HCT116 (cell line): ENCODE data around the gene SQSTM1. TPM values are rescaled to one million over a fixed set of nuclear protein-coding genes. Genes with fewer than 3 reads are reported as not detected.

Experiments
- ATAC-seq: fragments of 200-7000 bp; cut with Tn5 transposase; 2 replicates; pipeline ENCODE4 v1.9.1; 2020; ENCODE audit warnings: mild to moderate bottlenecking, moderate library complexity
- BruUV-seq: library from RNA; stranded (reverse); fragments of 400-500 nt; replicated peaks from 2 replicates; lab custom pipeline; 2021; lab: Mats Ljungman, UMichigan
- CTCF ChIA-PET: fragments of 300-600 bp; sonication (Branson Sonifier 250); formaldehyde crosslinking; loops from one replicate; lab custom pipeline; 2021; ENCODE audit warnings: antibody characterized with exemption; lab: Charles Lee
- POLR2A ChIA-PET: fragments of 300-600, 350-600 bp; sonication (Branson Sonifier 250); formaldehyde crosslinking; loops from one replicate; lab custom pipeline; 2021; ENCODE audit warnings: antibody characterized with exemption; lab: Charles Lee
- RAD21 ChIA-PET, 2 experiments: fragments of 300-600 bp; sonication (Branson Sonifier 250); formaldehyde crosslinking; loops; one replicate each; lab custom pipeline; 2023; ENCODE audit warnings: low total read pairs in 2 of 2; ENCODE audit not compliant: uncharacterized antibody in 2 of 2, unreplicated experiment in 2 of 2, low non-redundant PET in 1 of 2; lab: Charles Lee
- DNase-seq: peaks from one replicate; pipeline ENCODE4 v3.0.0-alpha.2; 2010; ENCODE audit warnings: low read depth, low spot score
- H2AFZ ChIP-seq: fragments of 200-600 bp; shearing (Covaris generic), sonication (generic); 2 replicates; pipeline ENCODE4 v1.6.1; 2017; ENCODE audit warnings: low read depth, mixed run types, mixed read lengths, antibody characterized with exemption, low read length; ENCODE audit not compliant: poor library complexity, severe bottlenecking
- H3K27ac ChIP-seq: 2 replicates; pipeline ENCODE4 v1.5.1; 2012; ENCODE audit warnings: low read depth, low read length
- H3K27me3 ChIP-seq: fragments of 200-600 bp; sonication (generic); 2 replicates; pipeline ENCODE4 v1.6.1; 2016; ENCODE audit warnings: mixed run types, low read length, mixed read lengths; ENCODE audit not compliant: insufficient read depth
- H3K36me3 ChIP-seq, 2 experiments: fragments of 200-500 bp in 1 of 2; fragments of 200-600 bp in 1 of 2; sonication (Bioruptor generic) in 1 of 2; sonication (generic) in 1 of 2; 2 replicates each; pipeline versions ENCODE4 v1.5.1 to v1.6.1; 2014 to 2016; ENCODE audit warnings: low read length in 2 of 2, inconsistent platforms in 1 of 2, mixed read lengths in 1 of 2, mixed run types in 1 of 2; ENCODE audit not compliant: insufficient read depth in 2 of 2, control insufficient read depth in 1 of 2
- H3K4me1 ChIP-seq, 2 experiments: fragments of 200-600 bp in 1 of 2; sonication (generic) in 1 of 2; 2 replicates each; pipeline versions ENCODE4 v1.5.1 to v1.6.1; 2012 to 2017; ENCODE audit warnings: low read length in 2 of 2, inconsistent platforms in 1 of 2, mild to moderate bottlenecking in 1 of 2, mixed read lengths in 1 of 2, mixed run types in 1 of 2, moderate library complexity in 1 of 2; ENCODE audit not compliant: insufficient read depth in 2 of 2, control insufficient read depth in 1 of 2
- H3K4me2 ChIP-seq: fragments of 200-600 bp; sonication (generic); 2 replicates; pipeline ENCODE4 v1.6.1; 2017; ENCODE audit warnings: mixed run types, low read length, mixed read lengths
- H3K4me3 ChIP-seq, 2 experiments: fragments of 200-600 bp in 1 of 2; sonication (generic) in 1 of 2; replicated peaks in 1 of 2; 2 replicates each; pipeline ENCODE4 v1.5.1; 2011 to 2016; ENCODE audit warnings: low read length in 2 of 2, control low read depth in 1 of 2, low read depth in 1 of 2, mild to moderate bottlenecking in 1 of 2, mixed read lengths in 1 of 2, mixed run types in 1 of 2
- H3K79me2 ChIP-seq: fragments of 200-600 bp; sonication (generic); 2 replicates; pipeline ENCODE4 v1.6.1; 2017; ENCODE audit warnings: mild to moderate bottlenecking, mixed run types, low read length, moderate library complexity, mixed read lengths; ENCODE audit not compliant: insufficient read depth
- H3K9ac ChIP-seq: fragments of 200-600 bp; sonication (generic); 2 replicates; pipeline ENCODE4 v1.6.1; 2016; ENCODE audit warnings: low read length, mixed read lengths
- H3K9me2 ChIP-seq: fragments of 200-600 bp; sonication (generic), shearing (Covaris generic); 2 replicates; pipeline ENCODE4 v1.6.1; 2017; ENCODE audit warnings: mixed run types, mild to moderate bottlenecking, moderate library complexity; ENCODE audit not compliant: insufficient read depth
- H3K9me3 ChIP-seq, 2 experiments: fragments of 200-500 bp in 1 of 2; fragments of 200-600 bp in 1 of 2; sonication (Bioruptor generic) in 1 of 2; sonication (generic) in 1 of 2; 2 replicates each; pipeline ENCODE4 v1.6.1; 2014 to 2017; ENCODE audit warnings: low read length in 2 of 2, mixed read lengths in 2 of 2, inconsistent platforms in 1 of 2, low read depth in 1 of 2, mild to moderate bottlenecking in 1 of 2, mixed run types in 1 of 2, moderate library complexity in 1 of 2; ENCODE audit not compliant: control insufficient read depth in 1 of 2, insufficient read depth in 1 of 2
- H4K20me1 ChIP-seq: fragments of 200-600 bp; sonication (generic), shearing (Covaris generic); 2 replicates; pipeline ENCODE4 v1.6.1; 2017; ENCODE audit warnings: mixed run types, mild to moderate bottlenecking, moderate library complexity; ENCODE audit not compliant: insufficient read depth
- CBX3 ChIP-seq: IDR thresholded peaks from 2 replicates; pipeline ENCODE4 v1.6.1; 2012; ENCODE audit warnings: low read depth
- EGR1 ChIP-seq: IDR thresholded peaks from 2 replicates; pipeline ENCODE4 v1.6.1; 2012; ENCODE audit warnings: low read depth
- EZH2phosphoT487 ChIP-seq: fragments of 200-600 bp; IDR thresholded peaks from 2 replicates; pipeline ENCODE4 v1.6.1; 2018; ENCODE audit warnings: antibody characterized with exemption, borderline replicate concordance
- SIN3A ChIP-seq: IDR thresholded peaks from 2 replicates; pipeline ENCODE4 v1.6.1; 2012; ENCODE audit warnings: low read depth
- SRF ChIP-seq: IDR thresholded peaks from 2 replicates; pipeline ENCODE4 v1.6.1; 2012; ENCODE audit warnings: low read depth
- TCF7L2 ChIP-seq: IDR thresholded peaks from 2 replicates; pipeline ENCODE4 v1.7.0; 2011; ENCODE audit warnings: borderline replicate concordance, inconsistent platforms; ENCODE audit not compliant: insufficient read depth, insufficient read length; ENCODE audit errors: extremely low read depth
- YY1 ChIP-seq: IDR thresholded peaks from 2 replicates; pipeline ENCODE4 v1.6.1; 2011; ENCODE audit warnings: low read length, low read depth, moderate library complexity, mild to moderate bottlenecking; ENCODE audit not compliant: insufficient replicate concordance; ENCODE audit errors: extremely low read depth
- intact Hi-C: fragments of 100-400 bp; cut with micrococcal nuclease; formaldehyde crosslinking; loops from 2 replicates; pipeline ENCODE4 v1.10.0; 2022
- total RNA-seq: library from RNA; stranded (reverse); gene quantifications from one replicate; pipeline ENCODE4 v1.2.1, GENCODE V29; 2021; ENCODE audit not compliant: unreplicated experiment
- TF ChIP-seq, protein P1 (sequence below), 3 experiments: fragments of 200-600 bp in 1 of 3; sonication (generic) in 1 of 3; IDR thresholded peaks in 2 of 3; conservative IDR thresholded peaks in 1 of 3; 2 replicates each; pipeline ENCODE4 v1.5.1; 2012 to 2017; ENCODE audit warnings: low read depth in 2 of 3, low read length in 2 of 3, antibody characterized with exemption in 1 of 3, borderline replicate concordance in 1 of 3, control low read depth in 1 of 3, mild to moderate bottlenecking in 1 of 3, mixed read lengths in 1 of 3, mixed run types in 1 of 3, moderate library complexity in 1 of 3; ENCODE audit not compliant: insufficient read depth in 1 of 3
- TF ChIP-seq, protein P2 (sequence below): IDR thresholded peaks from 2 replicates; pipeline ENCODE4 v1.6.1; 2012; ENCODE audit warnings: low read depth

The SQSTM1 gene
- total RNA-seq, 1 experiment from 2014 or later: 299 TPM

- no peak overlapping the region for H3K9ac ChIP-seq
- H3K9me2 ChIP-seq: no peaks in the 10 kb centered on the region
- intact Hi-C loops: no loop called here
- H3K9me3 ChIP-seq: no peaks in the 10 kb centered on the region
- ATAC-seq: peak; percentile 34; the same call in 1 of the 2 replicates
- TF ChIP-seq CBX3: no peak
- no peak for TF ChIP-seq YY1
- no peak for TF ChIP-seq SIN3A
- TF ChIP-seq EZH2phosphoT487: no peak
- no peak for TF ChIP-seq TCF7L2
- TF ChIP-seq, protein P1, sequence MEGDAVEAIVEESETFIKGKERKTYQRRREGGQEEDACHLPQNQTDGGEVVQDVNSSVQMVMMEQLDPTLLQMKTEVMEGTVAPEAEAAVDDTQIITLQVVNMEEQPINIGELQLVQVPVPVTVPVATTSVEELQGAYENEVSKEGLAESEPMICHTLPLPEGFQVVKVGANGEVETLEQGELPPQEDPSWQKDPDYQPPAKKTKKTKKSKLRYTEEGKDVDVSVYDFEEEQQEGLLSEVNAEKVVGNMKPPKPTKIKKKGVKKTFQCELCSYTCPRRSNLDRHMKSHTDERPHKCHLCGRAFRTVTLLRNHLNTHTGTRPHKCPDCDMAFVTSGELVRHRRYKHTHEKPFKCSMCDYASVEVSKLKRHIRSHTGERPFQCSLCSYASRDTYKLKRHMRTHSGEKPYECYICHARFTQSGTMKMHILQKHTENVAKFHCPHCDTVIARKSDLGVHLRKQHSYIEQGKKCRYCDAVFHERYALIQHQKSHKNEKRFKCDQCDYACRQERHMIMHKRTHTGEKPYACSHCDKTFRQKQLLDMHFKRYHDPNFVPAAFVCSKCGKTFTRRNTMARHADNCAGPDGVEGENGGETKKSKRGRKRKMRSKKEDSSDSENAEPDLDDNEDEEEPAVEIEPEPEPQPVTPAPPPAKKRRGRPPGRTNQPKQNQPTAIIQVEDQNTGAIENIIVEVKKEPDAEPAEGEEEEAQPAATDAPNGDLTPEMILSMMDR (IDR thresholded peaks at IDR 0.05 in 2 of 3, conservative IDR thresholded peaks at IDR 0.05 in 1 of 3; ENCODE audit: borderline replicate concordance in 1 of 3, insufficient read depth in 1 of 3, low read depth in 2 of 3, low read length in 2 of 3): no peak
- TF ChIP-seq SRF: no peak
- TF ChIP-seq EGR1: no peak
- TF ChIP-seq, protein P2, sequence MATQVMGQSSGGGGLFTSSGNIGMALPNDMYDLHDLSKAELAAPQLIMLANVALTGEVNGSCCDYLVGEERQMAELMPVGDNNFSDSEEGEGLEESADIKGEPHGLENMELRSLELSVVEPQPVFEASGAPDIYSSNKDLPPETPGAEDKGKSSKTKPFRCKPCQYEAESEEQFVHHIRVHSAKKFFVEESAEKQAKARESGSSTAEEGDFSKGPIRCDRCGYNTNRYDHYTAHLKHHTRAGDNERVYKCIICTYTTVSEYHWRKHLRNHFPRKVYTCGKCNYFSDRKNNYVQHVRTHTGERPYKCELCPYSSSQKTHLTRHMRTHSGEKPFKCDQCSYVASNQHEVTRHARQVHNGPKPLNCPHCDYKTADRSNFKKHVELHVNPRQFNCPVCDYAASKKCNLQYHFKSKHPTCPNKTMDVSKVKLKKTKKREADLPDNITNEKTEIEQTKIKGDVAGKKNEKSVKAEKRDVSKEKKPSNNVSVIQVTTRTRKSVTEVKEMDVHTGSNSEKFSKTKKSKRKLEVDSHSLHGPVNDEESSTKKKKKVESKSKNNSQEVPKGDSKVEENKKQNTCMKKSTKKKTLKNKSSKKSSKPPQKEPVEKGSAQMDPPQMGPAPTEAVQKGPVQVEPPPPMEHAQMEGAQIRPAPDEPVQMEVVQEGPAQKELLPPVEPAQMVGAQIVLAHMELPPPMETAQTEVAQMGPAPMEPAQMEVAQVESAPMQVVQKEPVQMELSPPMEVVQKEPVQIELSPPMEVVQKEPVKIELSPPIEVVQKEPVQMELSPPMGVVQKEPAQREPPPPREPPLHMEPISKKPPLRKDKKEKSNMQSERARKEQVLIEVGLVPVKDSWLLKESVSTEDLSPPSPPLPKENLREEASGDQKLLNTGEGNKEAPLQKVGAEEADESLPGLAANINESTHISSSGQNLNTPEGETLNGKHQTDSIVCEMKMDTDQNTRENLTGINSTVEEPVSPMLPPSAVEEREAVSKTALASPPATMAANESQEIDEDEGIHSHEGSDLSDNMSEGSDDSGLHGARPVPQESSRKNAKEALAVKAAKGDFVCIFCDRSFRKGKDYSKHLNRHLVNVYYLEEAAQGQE: no peak
- CTCF ChIA-PET: no interaction called here
- H3K4me1 ChIP-seq: peaks cover 0 to 8% of the 10 kb centered on the region in 2 experiments; a peak in 2 of 4 replicates
- no peak overlapping the region for H3K27ac ChIP-seq
- H2AFZ ChIP-seq: no peak overlapping the region
- RAD21 ChIA-PET: no interaction called here
- BruUV-seq: no TSS peak
- peaks cover 78% of the 10 kb centered on the region for H3K79me2 ChIP-seq
- H4K20me1 ChIP-seq: peaks cover 3% of the 10 kb centered on the region; the same call in 1 of the 2 replicates
- no peak overlapping the region for H3K4me3 ChIP-seq
- H3K27me3 ChIP-seq: no peaks in the 10 kb centered on the region
- peaks cover 64 to 84% of the 10 kb centered on the region in 2 experiments for H3K36me3 ChIP-seq
- no peak overlapping the region for H3K4me2 ChIP-seq
- no peak for DNase-seq
- POLR2A ChIA-PET: no interaction called here
Measured at GRCh38 chr5:179827680-179828079, 7.0 kb downstream of the SQSTM1 start.
